IPS-NIHi11 (cell line): ENCODE measurements around the gene FAM78B.

Experiments used
- DNase-seq: peaks from one replicate; pipeline ENCODE4 v3.0.0; 2012; ENCODE audit warnings: mixed read lengths, low spot score

Gene FAM78B

DNA sequence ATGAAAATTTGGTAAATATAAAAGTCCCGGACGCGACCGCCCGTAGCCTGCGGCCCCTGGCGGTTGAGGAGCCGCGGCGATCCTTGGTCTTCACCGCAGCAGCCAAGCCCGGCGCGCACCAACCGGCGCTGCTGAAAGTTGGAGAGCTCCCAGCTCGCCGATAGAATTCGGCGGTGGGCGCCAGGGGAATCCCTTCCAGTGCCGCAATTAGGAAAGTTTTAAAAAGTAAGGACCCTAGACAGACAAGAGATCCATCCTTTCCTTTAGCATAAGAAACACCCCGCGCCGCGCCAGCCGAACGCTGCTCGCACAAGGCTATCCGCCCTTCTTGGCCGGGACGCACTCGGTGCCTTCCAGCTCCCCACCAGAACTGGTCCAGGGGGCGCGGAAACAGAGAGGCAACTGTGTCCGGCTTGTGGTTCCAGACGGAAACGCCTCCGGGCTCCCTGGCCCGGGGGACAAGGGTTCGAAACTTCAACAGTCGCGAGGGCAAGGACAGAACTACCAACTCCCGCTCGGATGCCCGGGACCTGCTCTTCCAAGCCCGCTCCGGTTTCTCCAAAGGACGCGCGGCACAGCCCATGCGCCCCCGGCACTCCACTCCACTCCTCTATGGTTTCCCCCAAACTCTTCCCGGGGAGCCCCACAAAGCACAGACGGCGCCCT lies 1.7 kb downstream of the FAM78B start:
- DNase-seq: peak; percentile 76

DNA sequence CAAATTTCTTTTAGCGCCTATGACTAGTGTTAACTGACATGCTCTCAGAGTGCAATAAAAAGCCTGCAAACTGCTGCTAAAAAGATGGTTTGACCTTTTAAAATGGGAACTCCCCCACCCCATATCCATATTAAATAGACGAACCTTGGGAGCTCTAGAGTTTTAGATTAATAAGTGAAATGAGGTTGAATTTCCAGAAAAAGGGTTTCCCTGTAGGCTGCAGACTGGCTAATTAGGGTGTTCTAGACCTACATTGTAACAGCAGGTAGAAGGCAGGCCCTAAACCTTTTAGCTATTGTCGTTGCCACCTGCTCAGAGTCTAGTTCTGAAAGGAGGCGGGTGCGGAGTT lies 2.2 kb downstream of the FAM78B start:
- no peak for DNase-seq

DNA sequence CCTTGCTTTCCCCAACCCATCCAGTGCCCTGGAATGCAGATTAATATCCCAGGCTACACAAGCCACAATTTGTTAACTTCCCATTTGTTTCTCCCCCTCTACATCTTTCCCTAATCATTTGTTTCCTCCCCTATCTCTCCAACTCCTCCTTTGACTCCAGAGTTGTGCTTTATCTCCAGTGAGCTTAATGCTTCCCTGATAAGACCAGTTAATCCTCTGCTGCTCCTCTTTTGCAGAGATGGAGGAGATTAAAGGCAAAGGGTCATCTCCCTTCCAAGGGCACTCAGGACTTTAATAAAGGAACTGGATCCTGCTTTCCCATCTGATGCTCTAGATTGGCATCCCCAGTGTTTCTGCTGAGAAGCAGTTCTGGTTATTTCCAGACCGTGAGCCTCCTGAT lies 7.1 kb downstream of the FAM78B start:
- no peak for DNase-seq

DNA sequence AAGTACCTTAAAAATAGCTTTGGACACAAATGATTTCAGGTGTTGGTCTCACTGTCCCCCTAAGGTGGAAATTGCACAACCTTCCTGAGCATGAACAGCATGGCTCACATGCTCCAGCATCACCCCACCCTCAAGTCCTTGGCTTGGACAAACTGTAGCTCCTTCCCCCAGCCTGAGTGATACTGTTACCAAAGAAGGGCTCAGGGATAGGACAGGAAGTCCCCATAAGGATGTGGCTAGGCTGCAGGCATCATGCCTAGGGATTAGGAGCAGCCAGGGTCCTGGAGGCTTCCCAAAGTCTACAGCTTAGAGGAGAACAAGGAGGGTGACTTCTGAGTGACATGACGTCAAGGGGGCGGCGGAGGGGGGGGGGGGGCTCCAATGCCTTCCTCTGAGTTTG lies 10.1 kb downstream of the FAM78B start:
- no peak for DNase-seq

DNA sequence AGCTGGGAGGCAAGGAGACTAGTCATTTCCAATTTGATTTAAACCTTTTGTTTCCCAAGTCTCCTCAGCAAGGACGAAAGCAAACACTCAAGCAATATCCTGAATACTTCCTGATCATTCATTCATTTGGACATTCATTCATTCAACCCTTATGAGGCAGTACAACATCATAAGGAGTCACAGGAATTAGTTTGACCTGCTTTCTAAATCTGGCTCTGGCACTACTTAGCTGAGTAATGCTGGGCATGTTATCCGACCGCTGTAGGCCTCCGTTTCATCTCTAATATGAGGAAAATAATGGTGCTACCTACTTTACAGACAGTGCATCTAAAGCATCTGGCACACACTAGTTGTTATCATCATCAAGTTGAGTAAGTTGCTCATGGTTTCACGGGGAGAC lies 11.7 kb downstream of the FAM78B start:
- DNase-seq: no peak

DNA sequence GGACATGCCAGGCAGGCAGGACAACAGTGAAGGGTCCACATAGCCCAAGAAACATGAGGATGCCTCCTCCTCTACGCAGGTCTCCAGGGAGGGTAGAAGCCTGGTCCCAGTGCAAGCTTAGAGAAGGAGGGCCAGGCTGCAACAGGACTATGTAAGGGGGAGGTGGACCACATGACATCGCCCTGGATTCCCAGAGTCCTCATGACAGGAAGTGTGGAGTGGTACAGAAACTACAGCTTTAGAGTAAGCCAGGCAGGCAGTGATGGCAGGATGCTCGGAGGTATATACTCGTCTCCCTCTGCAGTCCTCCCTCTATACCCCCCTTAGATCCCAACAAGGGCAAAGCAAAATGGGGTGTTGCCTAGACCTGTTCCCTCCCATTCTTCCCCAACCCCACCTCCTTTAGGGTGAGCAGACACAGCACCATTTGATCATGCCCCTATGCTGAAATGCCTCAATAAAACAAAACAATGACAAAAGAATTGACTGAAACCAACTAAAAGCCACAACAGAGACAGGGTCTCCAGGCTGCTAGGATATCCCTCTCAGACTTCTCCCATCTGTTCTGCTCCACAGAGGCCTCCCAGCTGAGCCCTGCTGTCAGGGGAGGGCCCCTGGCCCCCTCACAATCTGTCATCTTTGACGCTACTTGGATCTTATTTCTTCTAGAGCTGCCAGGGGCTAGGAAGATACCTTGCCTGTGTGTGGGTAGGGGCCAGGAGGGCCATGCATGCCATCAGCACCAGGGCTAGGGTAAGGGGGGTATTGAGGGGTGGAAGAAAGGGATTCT lies 13.1 kb downstream of the FAM78B start:
- DNase-seq: no peak

DNA sequence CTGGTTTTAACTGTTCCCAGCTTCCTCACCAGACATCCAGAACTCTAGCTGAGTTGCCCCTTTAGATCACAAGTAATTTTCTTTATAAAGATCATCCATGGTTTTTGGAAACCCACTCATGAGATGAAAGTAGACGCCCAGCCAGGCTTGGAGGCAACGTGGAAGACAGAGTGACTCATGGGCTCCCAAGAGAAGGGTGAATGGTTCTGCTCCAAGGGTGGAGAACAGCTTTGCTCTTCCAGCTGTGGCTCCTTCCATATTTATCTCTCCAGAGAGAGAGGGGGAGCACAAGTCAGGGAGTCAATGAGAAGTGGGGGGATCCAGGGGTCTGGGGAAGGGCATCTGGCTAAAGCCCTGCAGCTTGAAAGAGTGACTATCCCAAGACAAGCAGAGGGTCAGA lies 13.8 kb downstream of the FAM78B start:
- DNase-seq: no peak

DNA sequence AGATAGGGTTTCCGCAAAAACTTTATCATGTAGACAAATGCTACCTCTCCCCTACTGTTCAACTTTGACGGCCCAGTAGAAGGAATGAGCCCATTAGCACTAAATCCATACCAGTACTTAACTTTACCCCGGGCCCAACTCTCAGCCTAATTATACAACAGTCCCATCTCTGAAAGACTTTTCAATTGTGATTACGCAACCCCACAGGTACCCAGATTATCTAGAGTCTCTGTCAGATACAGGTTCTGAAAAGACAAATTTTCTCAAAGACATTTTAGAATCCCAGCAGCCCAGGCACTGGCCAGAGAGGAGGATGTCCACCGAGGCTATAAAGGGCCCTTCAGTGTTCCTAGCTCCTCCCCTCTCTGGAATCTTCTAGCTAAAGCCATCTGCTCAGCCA lies 15.0 kb downstream of the FAM78B start:
- no peak for DNase-seq

DNA sequence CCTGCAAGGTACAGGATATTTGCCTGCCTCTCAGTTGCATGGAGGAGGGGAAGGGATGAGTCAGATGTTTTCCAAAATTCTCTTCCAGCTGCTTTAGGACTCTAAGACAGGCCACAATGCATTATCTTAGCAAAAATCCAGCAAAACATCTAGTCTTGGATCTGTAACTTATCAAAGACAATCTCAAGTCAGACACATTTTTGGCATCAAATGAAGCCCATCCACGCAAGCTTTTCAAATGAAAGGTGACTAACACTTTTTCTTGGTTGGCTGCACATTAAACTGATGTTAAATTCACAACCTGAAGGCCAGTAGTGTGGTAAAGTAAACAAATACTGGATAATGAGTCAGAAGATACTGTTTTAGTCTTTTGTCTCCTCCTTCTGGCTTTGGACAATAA lies 21.3 kb downstream of the FAM78B start:
- DNase-seq: no peak

DNA sequence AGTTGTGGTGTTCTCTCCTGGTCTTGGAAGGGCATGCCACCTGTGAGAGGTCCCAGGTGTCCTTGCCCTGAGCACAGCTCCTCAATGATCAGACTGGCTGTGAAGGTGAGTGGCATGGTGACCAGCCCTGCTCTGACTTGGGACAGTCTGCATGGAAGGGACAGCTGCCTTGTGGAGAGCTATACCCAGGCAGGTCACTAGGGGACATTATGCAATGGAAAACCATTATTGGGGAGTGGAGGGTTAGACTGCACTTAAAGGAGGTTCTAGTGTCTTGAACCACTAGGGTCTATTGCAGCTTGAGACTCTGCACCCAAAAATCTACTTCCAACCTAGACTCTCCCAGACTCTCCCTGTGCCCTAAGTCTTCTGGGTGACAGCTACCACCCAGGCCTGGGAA lies 24.8 kb downstream of the FAM78B start:
- no peak for DNase-seq

DNA sequence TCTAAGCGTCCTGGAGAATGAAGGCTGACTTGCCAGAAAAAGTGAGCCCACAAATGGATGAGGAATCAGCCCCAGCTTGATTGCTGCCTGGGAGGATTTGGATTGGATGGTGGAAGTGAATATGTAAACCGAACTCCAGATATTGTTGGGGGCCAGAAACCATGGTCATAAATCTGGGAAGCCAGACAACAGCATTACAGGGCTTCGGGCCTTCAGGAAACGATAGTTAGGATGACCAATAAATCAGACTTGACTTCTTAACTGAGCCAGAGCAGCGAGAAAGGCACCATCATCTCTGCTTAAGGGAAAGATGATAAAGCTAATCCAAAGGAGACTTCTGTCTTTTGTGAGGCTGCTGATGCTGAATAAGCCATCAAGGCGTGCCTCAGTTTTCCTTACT lies 26.6 kb downstream of the FAM78B start:
- DNase-seq: no peak

DNA sequence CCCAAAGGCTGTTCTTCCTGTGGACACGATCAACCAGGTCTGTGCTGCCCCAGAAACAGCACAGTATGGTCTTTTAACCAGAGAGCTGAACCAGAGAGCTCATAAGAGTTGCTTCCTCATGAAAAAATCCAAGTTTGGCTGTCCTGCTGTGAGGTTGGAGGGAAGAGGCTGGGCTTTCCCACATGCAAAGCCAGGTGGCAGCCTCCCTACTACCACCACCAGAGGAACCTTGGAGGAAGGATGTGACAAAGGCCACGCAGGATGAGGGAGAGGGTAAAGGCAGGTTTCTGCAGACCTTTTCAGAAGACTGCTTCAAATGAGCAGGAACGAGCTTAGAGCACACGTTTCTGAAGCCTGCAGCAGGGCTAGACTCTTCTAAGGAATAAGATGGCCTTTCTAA lies 27.1 kb downstream of the FAM78B start:
- DNase-seq: no peak

DNA sequence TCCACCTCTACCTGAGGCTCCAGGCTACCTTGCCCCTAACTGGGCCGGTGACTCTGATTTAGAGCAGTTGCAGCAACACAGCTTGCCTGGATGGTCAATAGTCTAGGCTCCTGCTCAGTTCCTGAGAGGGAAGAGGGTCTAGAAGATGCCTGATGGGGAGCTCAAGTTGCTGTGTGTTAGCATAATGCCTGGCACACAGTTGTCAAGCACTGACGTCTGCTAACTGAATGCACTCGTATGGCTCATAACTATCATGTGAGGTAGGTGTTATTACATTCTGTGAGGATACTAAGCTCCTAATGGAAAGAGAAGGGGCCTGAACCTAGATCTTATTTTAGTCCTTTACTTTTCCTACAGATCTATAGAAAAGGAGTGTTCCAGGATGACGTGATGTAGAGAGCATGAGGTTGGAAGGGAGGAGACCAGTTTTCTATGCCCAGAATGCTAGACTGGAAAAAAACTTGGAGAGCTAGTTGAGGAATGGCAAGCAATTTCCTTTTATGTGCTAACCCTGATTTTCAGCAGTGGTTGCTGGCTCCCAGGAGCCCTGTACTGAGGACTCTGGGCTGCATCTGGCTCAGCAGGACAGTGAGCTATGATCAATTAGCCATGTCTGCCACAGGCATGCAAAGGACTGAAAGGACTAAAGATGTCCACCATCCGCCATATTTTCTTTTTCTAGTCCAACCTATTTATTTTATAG lies 30.0 kb downstream of the FAM78B start:
- DNase-seq: no peak

DNA sequence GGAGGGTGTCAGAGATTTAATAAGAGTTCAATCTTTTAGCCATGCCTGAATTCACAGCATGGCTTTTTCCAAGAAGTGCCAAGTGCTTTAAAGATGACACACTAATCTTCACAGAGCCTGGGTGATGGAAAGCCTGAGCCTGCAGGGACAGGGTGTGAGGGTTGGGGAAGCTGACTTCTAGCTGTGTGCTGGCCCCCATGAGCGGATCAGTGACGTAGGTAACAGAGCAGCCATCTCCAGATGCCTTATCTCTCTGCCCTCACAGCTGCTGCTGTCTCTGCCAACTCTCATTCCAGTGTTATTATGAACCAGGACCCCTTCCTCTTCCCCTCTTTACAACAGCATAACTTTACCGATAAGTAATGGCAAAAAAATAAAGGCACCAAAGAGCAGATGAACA lies 30.6 kb downstream of the FAM78B start:
- DNase-seq: no peak

DNA sequence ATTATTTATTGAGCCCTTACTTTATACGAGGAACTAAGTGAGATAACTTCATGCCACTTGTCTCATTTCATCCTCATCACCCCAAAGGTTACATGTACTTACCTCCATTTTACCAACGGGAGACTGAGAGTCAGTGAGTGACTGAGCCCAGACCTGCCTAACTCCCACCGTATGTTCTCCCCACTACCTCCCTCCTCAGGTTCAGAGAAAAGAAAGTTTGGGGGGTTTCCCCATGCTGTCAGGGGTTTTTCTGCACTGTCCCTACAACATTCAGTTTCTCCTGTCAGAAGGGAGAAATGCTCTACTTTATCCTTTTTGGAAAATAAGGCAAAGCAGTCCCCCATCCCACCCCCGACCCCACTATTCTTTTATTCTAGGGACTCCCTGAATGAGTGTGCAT lies 32.9 kb downstream of the FAM78B start:
- DNase-seq: no peak

DNA sequence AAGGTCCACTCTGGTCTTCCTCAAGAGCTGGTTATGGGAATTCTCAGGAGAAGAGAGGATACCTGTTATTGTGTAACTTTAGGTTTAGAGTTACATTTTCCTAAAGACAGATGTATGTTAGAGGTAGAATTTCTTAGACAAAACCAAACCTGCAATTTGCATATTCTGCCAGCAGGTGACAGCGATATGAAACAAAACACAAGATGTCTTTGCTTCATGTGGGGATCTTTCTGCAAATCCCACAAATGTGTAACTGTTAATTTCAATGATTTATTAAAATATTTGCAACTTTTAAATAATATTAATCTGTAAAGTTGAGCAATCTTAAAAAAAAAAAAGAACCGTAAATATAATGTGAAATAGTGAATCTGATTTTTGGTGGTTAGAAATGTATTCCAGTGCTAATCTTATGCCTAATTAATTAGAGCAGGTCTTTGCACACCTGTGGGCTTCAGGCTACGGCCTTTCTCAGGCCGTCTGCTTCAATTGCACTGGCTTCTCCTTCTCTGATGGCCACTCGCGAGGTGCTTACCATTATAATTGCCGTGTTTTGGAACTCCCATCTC lies 33.4 kb downstream of the FAM78B start:
- peak; percentile 33 for DNase-seq

DNA sequence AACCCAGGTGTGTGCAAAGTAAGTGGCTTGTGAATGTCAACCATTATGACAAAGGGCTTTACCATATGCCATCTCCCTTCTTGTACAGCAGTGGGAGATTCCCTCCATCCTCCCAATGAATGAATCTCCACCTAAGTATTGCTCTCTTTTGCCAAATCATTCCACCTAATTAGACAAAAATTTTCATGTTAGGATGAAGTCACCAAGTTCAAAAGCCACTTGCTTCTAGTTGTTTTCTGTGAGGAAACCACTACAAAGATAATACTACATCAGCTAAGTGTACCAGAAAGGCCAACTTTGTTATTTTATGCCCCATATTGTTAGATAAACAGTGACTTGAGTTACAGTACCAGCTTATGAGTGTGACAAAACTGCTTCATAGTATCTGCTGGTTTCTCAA lies 34.3 kb downstream of the FAM78B start:
- DNase-seq: no peak

DNA sequence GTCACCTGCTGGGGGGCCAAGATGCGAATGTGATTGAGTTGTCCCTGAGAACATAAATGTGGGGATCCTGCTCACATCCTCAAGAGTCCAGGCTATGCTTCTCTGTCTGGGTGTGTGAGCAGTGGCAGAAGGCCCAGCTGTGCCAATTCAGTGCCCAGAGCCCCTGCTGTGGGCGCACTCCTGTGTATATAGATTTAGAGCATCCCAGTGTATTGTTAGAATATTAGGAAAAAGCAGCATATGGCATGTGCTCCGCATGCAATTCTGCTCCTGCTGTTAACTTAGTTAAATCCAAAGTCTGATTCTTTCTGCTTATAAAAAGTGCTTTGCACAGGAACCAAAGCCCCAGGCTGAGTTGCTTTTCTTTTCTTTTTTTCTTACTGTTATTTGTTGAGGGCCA lies 37.8 kb downstream of the FAM78B start:
- DNase-seq: no peak

DNA sequence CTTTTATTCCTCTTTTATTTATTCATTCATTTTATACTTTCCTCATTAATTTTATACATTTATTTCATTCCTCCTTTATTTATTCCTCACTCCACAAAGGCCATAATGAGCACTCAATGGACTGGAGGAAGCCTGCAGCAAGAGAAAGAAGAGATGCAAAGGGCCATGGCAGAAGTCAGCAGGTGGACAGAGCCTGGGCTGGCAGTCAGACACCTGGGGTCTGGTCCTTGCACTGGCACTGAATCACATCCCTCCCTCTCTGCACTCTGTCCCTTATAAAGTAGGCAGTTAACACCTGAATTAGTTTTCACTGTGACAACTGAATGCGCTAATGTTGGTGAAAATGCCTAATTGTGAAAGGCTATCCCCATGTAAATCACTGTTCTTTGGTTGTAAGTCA lies 38.6 kb downstream of the FAM78B start:
- DNase-seq: no peak

DNA sequence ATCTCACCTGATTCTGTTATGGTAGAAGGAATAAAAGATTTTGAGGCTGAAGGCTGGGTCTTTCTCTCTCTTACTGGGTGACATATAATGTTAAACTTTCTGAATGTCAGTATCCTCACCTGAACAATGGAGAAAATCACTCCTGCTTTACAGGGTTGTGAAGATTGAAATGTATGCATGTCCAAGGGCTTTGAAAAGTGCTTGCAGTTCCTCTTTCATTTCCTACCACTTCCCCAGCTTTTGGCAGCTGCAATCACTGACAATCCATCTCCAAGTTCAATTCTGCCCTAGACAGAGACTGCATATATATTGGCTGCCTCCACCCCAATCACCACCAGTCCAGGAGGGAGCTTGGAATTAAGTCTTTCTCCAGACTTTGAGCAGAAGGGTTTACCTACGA lies 39.8 kb downstream of the FAM78B start:
- no peak for DNase-seq

DNA sequence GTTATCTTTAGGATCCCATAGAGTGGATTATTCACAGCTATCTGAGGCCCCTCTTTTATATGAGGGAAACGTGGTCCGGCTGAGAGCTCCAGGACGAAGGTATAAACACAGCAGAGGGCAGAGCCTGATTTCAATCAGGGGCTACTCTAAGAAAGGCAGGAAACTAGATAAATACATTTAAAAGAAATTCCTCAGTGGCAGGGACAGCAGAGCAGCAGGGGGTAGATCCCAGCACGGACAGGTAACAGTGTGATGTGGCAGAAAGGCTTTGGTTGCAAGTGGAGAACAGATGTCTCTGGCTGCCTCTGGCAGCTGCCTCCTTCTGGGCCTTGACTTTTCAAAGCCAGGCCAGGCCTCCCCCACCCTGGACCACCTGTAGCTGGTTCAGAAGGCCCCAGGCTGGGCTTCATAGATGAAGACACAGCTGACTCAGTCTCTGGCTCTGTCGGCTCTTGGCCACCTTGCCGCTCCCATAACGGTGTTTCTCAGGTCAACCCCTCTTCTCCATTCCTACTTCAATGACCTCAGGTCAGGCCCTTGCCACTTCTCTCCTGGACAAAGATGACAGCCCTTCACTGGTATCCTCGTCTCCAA lies 43.8 kb downstream of the FAM78B start:
- DNase-seq: peak; percentile 60

DNA sequence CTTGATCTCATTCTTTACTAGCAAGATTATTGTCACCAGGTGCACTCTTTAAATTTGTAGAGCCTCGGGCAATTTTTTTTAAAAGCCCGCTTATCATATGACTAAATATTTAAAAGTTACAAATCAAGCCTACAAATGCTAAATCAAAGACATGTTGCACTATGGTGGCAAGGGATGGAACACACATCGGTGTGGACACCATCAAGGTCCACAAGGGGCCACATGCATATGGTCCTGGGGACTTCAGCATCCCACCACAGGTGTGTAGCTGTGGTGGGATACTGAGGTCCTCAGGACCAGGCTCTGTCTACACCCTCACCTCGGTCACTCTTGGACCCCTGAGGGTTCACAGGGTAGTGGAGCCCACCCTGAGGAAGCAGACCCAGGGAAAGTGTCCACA lies 45.8 kb downstream of the FAM78B start:
- DNase-seq: no peak

DNA sequence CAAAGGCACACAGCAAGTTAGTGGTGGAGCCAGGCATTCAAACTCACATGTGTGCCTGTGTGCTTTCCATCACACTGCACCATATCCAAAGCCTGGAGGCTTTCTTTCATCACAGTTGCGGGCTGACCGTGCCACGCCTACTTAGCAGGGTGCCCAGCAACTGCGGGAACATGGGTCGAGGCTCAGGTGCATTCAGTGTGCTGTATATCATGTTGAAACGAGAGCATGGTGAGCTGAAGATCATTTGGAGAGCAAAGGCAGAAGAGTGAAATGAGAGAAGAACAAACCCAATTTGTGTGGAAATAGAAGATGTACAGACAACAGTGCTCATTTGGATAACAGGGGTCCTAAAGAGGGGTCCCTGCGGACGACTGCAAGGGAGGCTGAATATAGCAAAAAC lies 46.5 kb downstream of the FAM78B start:
- no peak for DNase-seq
